Urinary bladder (tissue), 4 donors: ENCODE data around the gene MRPL37. TPM values are rescaled to one million over a fixed set of nuclear protein-coding genes. Genes with fewer than 3 reads are reported as not detected.

Experiments used
- DNase-seq: peaks from one replicate; pipeline ENCODE4 v3.0.0-alpha.2; 2015; ENCODE audit errors: extremely low spot score
- H3K27ac ChIP-seq: one replicate; pipeline ENCODE4 v1.5.1; 2013; ENCODE audit warnings: low read depth, mild to moderate bottlenecking, moderate library complexity
- H3K36me3 ChIP-seq: one replicate; pipeline ENCODE4 v1.6.1; 2013; ENCODE audit warnings: mild to moderate bottlenecking, moderate library complexity; ENCODE audit not compliant: insufficient read depth
- H3K4me1 ChIP-seq: one replicate; pipeline ENCODE4 v1.6.1; 2013; ENCODE audit warnings: mild to moderate bottlenecking, moderate library complexity; ENCODE audit not compliant: insufficient read depth
- H3K4me3 ChIP-seq: one replicate; pipeline ENCODE4 v1.5.1; 2013; ENCODE audit warnings: low read depth, low read length
- WGBS: extraction: QIAGEN DNeasy Blood & Tissue Kit; methylation state at CpG from one replicate; pipeline ENCODE4 v1.1.7; 2013; 5-methylcytosine and 5-hydroxymethylcytosine counted together
- polyA plus RNA-seq: library from polyadenylated mRNA; stranded (reverse); fragments of 200-250 nt; gene quantifications from one replicate; pipeline ENCODE4 v1.2.3, GENCODE V29; 2013
- total RNA-seq: library from RNA; depleted of rRNA; stranded (reverse); fragments of >200 nt; gene quantifications from one replicate; pipeline ENCODE4 v1.2.3, GENCODE V29; 2014
- donor health status: healthy with polysubstance abuse.
- donor health status: healthy.

Gene MRPL37
- total and polyA plus RNA-seq, 2 donors: 18.8 to 48.9 TPM

- no peak for DNase-seq
- Histone ChIP-seq H3K4me3 (no peak overlapping the region), H3K36me3 (peaks cover 7% of the 10 kb centered on the region), H3K27ac (peak overlapping the region; percentile 65), H3K4me1 (no peaks in the 10 kb centered on the region)
- 59% methylated on average over 11 of the region's 11 CpGs for WGBS
Observed at GRCh38 chr1:54218883-54219687, 19.1 kb downstream of the MRPL37 start.

- peak overlapping the region; percentile 65 for H3K27ac ChIP-seq
- no peak for DNase-seq
- no peak overlapping the region for H3K4me3 ChIP-seq
- 30% methylated on average over 3 of the region's 3 CpGs for WGBS
- H3K4me1 ChIP-seq: no peaks in the 10 kb centered on the region
- peaks cover 7% of the 10 kb centered on the region for H3K36me3 ChIP-seq
Observed at GRCh38 chr1:54219688-54220003, 19.7 kb downstream of the MRPL37 start.

- DNase-seq: no peak
- WGBS: 25% methylated on average over 18 of the region's 18 CpGs
- Histone ChIP-seq H3K36me3 (peaks cover 7% of the 10 kb centered on the region), H3K4me1 (no peaks in the 10 kb centered on the region), H3K27ac (peak overlapping the region; percentile 65), H3K4me3 (no peak overlapping the region)
Observed at GRCh38 chr1:54220004-54220811, 20.2 kb downstream of the MRPL37 start.

DNA sequence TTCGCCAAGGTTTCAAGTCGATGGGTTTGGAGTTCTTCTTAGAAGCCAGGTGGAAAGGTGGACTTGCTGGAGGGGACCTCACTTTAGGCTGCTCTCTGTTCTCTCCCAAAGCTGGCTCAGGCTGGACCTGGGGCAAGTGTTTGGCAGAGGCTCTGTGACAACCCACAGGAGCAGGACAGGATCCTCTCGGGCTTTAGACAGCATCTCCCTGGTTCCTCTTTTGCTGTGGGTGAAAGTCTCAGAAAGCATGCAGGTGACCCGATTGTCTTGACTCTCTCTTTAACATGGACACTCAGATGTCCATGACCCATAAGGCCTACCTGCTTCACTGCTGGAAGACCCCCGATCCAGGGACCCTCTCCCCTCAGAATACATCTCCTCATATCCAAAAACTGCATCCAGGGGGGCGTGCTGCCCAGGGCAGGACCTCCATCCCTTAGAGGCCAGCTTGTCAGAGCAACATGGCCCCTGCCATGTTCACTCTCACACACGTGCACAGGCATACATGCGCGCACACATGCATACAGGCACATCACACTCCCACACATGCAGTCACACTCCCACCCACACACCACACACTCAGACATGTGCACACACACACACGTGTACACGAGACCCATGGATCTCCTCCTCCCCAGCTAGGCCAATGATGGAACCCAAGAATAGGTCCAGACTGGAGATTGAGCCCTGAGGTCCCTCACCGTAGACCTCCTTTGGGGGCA lies 21.3 kb downstream of the MRPL37 start:
- Histone ChIP-seq H3K4me3 (no peak overlapping the region), H3K27ac (no peak overlapping the region), H3K36me3 (peaks cover 7% of the 10 kb centered on the region), H3K4me1 (no peaks in the 10 kb centered on the region)
- 92% methylated on average over 12 of the region's 12 CpGs for WGBS
- DNase-seq: no peak

- Histone ChIP-seq H3K36me3 (peaks cover 6% of the 10 kb centered on the region), H3K4me1 (no peaks in the 10 kb centered on the region)
- WGBS: 95% methylated on average over 7 of the region's 7 CpGs
Observed at GRCh38 chr1:54221867-54222484, 22.0 kb downstream of the MRPL37 start.

GRCh38 chr1:54222711-54223110 lies 22.7 kb downstream of the MRPL37 start:
- no peak overlapping the region for H3K27ac ChIP-seq
- H3K36me3 ChIP-seq: peaks cover 1% of the 10 kb centered on the region
- H3K4me3 ChIP-seq: no peak overlapping the region
- DNase-seq: no peak
- WGBS: 82% methylated on average over 6 of the region's 6 CpGs
- H3K4me1 ChIP-seq: no peaks in the 10 kb centered on the region

More at GRCh38 chr1:54221867-54222484, 22.0 kb downstream of the MRPL37 start:
- no peak for DNase-seq
- Histone ChIP-seq H3K27ac (no peak overlapping the region), H3K4me3 (no peak overlapping the region)

DNA sequence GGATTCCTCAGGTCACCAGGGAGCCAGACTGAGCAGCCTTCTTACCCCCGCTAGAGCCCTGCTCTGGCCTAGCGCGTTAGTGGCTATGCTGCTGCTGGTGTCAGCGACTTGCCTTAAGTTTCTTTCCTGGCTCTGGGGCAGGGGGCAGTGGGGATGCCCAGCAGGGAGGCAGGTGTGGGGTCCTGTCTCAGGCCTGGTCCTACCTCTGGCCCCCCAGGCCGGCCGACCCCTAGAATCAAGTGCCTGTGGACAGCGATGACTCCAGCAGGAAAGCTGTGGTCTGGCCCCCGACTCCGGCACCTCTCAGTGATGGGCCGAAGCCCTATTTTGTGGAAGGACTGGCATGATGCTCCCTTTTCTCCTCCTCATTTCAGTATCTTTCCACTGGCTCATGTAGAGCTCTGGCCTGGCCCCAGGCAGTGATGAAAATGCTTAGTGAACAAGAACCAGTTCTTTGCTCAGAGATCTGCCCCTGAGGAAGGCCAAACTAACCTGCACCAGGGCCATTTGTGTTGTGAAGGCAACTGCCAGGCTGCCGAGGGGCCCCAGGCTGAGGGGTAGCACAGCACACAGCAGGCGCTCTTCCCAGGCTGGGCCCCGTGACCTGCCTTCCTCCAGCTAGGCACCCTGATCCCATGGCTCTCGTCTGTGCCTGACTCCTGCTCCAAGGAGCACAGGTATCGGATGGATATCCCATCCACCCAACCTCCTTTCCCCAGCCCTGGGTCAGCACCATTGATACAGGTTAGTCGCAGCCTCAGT lies 23.7 kb downstream of the MRPL37 start:
- WGBS: 90% methylated on average over 16 of the region's 16 CpGs
- no peak overlapping the region for H3K4me3 ChIP-seq
- H3K27ac ChIP-seq: no peak overlapping the region
- no peaks in the 10 kb centered on the region for H3K4me1 ChIP-seq
- DNase-seq: no peak
- H3K36me3 ChIP-seq: no peaks in the 10 kb centered on the region

DNA sequence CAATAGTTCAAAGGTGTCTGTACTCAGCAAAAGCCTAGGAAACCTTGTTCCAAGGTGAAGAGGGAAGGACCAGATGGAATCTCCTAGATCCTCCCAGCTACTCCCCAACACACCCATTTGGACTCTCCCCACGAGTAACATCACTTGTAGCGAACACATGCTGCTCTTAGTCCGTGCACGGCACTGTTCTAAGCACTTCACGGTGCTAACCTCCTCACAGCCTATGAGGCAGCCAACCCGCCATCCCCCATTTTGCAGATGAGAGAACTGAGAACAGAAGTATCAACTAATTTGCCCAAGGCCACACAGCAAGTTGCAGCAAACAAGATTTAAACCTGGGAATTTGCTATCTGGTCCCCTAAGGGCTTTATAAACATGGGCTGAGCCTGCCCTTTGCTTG lies 24.3 kb downstream of the MRPL37 start:
- 88% methylated on average over 6 of the region's 6 CpGs for WGBS
- no peak for DNase-seq
- no peaks in the 10 kb centered on the region for H3K4me1 ChIP-seq
- no peaks in the 10 kb centered on the region for H3K36me3 ChIP-seq
- H3K4me3 ChIP-seq: no peak overlapping the region
- no peak overlapping the region for H3K27ac ChIP-seq

DNA sequence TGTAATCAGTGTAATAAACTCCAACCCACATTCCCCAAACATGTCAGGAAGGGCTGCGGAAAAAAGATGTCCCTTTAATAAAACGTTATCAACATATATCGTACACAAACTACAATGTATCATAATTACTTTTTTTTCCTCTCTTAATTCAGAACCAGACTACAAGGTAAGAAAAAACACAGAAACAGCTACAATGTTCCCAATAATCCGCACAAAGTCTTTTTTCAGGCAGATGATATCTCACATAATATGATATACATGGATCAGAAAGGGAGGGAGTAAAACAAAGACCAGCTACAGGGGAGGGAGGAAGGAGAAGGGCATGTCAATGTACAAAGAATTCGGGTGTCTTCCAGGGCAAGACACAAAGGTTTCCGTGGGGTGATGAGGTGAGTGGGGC lies 25.4 kb downstream of the MRPL37 start:
- 83% methylated on average over 6 of the region's 6 CpGs for WGBS

DNA sequence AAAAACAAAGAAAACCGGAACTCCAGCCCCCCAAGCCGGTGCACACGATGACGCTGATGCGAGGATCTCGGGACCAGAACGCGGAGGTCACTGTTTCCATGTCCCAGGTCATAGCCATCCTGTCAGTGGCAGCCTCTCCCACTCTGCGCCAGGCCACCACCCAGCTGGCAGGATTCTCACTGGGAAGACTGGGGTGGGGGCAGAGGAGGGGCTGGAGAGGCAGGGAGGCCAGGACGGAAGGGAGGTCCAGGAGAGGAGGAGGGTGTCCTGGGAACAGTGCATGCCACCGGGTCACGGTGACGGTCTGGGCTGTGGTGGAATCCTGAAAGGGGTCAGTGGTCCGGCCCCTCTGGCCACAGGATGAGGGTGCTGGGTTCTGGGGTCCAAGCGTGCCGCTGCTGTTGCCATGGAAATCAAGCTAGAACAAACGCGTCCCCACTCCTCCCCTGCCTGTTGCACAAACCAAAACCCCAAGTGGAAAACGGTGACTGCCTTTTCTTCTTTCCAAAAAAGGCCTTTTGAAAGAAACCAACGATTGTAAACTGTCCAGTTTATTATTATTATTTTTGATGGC lies 26.1 kb downstream of the MRPL37 start:
- DNase-seq: no peak
- WGBS: 86% methylated on average over 20 of the region's 20 CpGs
- Histone ChIP-seq H3K36me3 (no peaks in the 10 kb centered on the region), H3K4me1 (no peaks in the 10 kb centered on the region), H3K4me3 (no peak overlapping the region), H3K27ac (no peak overlapping the region)

More for the DNA sequence above, 25.4 kb downstream of the MRPL37 start:
- H3K27ac ChIP-seq: no peak overlapping the region
- no peaks in the 10 kb centered on the region for H3K36me3 ChIP-seq
- no peaks in the 10 kb centered on the region for H3K4me1 ChIP-seq
- no peak overlapping the region for H3K4me3 ChIP-seq
- DNase-seq: no peak

- H3K27ac ChIP-seq: no peak overlapping the region
- H3K36me3 ChIP-seq: no peaks in the 10 kb centered on the region
- no peak for DNase-seq
- H3K4me3 ChIP-seq: no peak overlapping the region
- 70% methylated on average over 8 of the region's 8 CpGs for WGBS
- H3K4me1 ChIP-seq: no peaks in the 10 kb centered on the region
Observed at GRCh38 chr1:54227091-54227602, 27.2 kb downstream of the MRPL37 start.

DNA sequence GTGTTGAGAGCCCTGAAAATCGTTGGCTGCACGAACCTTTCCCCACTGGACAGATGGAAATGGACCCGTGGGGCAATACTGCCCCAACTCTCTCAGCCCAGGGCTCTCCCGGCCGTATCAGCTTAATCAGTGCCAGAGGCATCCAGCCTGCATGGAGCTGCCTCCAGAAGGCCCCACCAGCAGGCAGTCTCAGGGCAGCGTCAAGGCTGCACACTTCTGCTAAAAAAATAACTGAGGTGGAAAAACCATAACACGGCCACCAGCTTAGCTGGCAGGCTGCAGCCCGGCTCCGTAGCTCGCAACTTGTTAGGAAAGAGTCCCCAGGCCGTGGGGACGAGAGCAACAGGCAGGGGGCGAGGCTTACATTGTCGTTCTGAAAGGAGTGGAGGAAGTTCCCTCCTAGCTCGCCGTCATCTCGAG lies 27.9 kb downstream of the MRPL37 start:
- WGBS: 69% methylated on average over 17 of the region's 17 CpGs
- DNase-seq: no peak
- Histone ChIP-seq H3K36me3 (no peaks in the 10 kb centered on the region), H3K27ac (no peak overlapping the region), H3K4me3 (no peak overlapping the region), H3K4me1 (no peaks in the 10 kb centered on the region)
